HepG2 (cell line): ENCODE measurements around the gene PLCL2. TPM values are rescaled to one million over a fixed set of nuclear protein-coding genes. Genes with fewer than 3 reads are reported as not detected.

ENCODE experiments used
- ATAC-seq: fragments of 200-7000 bp; cut with Tn5 transposase; 3 replicates; pipeline ENCODE4 v1.9.1; 2020; ENCODE audit warnings: mild to moderate bottlenecking, moderate library complexity
- BruUV-seq: library from RNA; stranded (reverse); fragments of 400-500 nt; replicated peaks from 2 replicates; lab custom pipeline; 2021; lab: Mats Ljungman, UMichigan
- CTCF ChIA-PET: fragments of 300-600 bp; formaldehyde crosslinking; extraction: SDS; loops from one replicate; lab custom pipeline; 2021; ENCODE audit warnings: low total read pairs, inconsistent platforms, low intra/inter-chr PET ratio; lab: Yijun Ruan, JAX
- POLR2A ChIA-PET: fragments of 350-600 bp; sonication (Branson Sonifier 250); formaldehyde crosslinking; loops from one replicate; lab custom pipeline; 2020; ENCODE audit warnings: antibody characterized with exemption, inconsistent platforms; lab: Yijun Ruan, JAX
- DNase-seq: peaks from one replicate; pipeline ENCODE4 v3.0.0-alpha.2; 2015; ENCODE audit warnings: low spot score
- FAIRE-seq: peaks from 3 replicates; lab custom pipeline; 2011; peaks lifted over from hg19 to GRCh38; lab: Jason Lieb, UNC
- H2AFZ ChIP-seq: one replicate; pipeline ENCODE4 v1.6.1; 2011; ENCODE audit warnings: low read length, inconsistent platforms
- H3K27ac ChIP-seq: fragments of 300-600 bp; 3 replicates; pipeline ENCODE4 v1.8.0; 2011; ENCODE audit warnings: mixed run types, mild to moderate bottlenecking, mixed read lengths, low read length, inconsistent platforms; ENCODE audit not compliant: insufficient read depth; ENCODE audit errors: extremely low read length
- H3K27me3 ChIP-seq, 2 experiments: fragments of 200-600 bp in 1 of 2; 2 replicates in 1 of 2; 3 replicates in 1 of 2; pipeline versions ENCODE4 v1.6.0 to v1.8.0; 2011; ENCODE audit warnings: low read length in 2 of 2, mild to moderate bottlenecking in 2 of 2, moderate library complexity in 2 of 2, inconsistent platforms in 1 of 2; ENCODE audit not compliant: insufficient read depth in 2 of 2, control insufficient read depth in 1 of 2
- H3K36me3 ChIP-seq, 2 experiments: fragments of 200-600 bp in 1 of 2; replicated peaks in 1 of 2; 2 replicates in 1 of 2; 3 replicates in 1 of 2; pipeline versions ENCODE4 v1.5.1 to v1.8.0; 2011; ENCODE audit warnings: low read length in 2 of 2, inconsistent platforms in 1 of 2; ENCODE audit not compliant: insufficient read depth in 2 of 2, control insufficient read depth in 1 of 2
- H3K4me1 ChIP-seq: 2 replicates; pipeline ENCODE4 v1.5.1; 2012; ENCODE audit warnings: low read length, inconsistent platforms; ENCODE audit not compliant: insufficient read depth
- H3K4me2 ChIP-seq: 2 replicates; pipeline ENCODE4 v1.6.0; 2011; ENCODE audit warnings: low read depth, low read length, inconsistent platforms
- H3K4me3 ChIP-seq, 3 experiments: fragments of 200-600 bp in 1 of 3; sonication (generic), shearing (Covaris generic) in 1 of 3; replicated peaks in 1 of 3; 2 replicates each; pipeline ENCODE4 v1.5.1; 2011 to 2016; ENCODE audit warnings: low read length in 3 of 3, inconsistent platforms in 2 of 3, low read depth in 2 of 3, mild to moderate bottlenecking in 2 of 3, control low read depth in 1 of 3, mixed read lengths in 1 of 3; ENCODE audit not compliant: insufficient read depth in 1 of 3
- H3K79me2 ChIP-seq: one replicate; pipeline ENCODE4 v1.6.1; 2011; ENCODE audit warnings: low read length, inconsistent platforms; ENCODE audit not compliant: insufficient read depth
- H3K9ac ChIP-seq: 2 replicates; pipeline ENCODE4 v1.6.0; 2011; ENCODE audit warnings: mild to moderate bottlenecking, low read depth, low read length, inconsistent platforms; ENCODE audit not compliant: insufficient read depth
- H3K9me3 ChIP-seq: 2 replicates; pipeline ENCODE4 v1.5.1; 2012; ENCODE audit warnings: mild to moderate bottlenecking, low read length
- H4K20me1 ChIP-seq: 2 replicates; pipeline ENCODE4 v1.6.0; 2011; ENCODE audit warnings: inconsistent platforms, mild to moderate bottlenecking, low read length, moderate library complexity; ENCODE audit not compliant: insufficient read depth
- E2F5 ChIP-seq: sonication (generic); formaldehyde crosslinking; conservative IDR thresholded peaks from 2 replicates; pipeline ENCODE4 v1.4.0; 2020; ENCODE audit warnings: missing genetic modification reagents
- FOXA3 ChIP-seq: IDR thresholded peaks from 2 replicates; pipeline ENCODE4 v1.6.1; 2016; ENCODE audit warnings: missing genetic modification reagents, missing compliant biosample characterization
- MTA3 ChIP-seq: sonication (generic); formaldehyde crosslinking; IDR thresholded peaks from 2 replicates; pipeline ENCODE4 v1.4.0; 2020; ENCODE audit warnings: missing genetic modification reagents
- NKX3-1 ChIP-seq: sonication (generic); formaldehyde crosslinking; IDR thresholded peaks from 2 replicates; pipeline ENCODE4 v1.5.0; 2020; ENCODE audit warnings: missing genetic modification reagents
- NR2F6 ChIP-seq, 2 experiments: IDR thresholded peaks; 2 replicates each; pipeline ENCODE4 v1.6.1; 2016; ENCODE audit warnings: antibody characterized with exemption in 1 of 2, mild to moderate bottlenecking in 1 of 2
- PRDM10 ChIP-seq: sonication (generic); formaldehyde crosslinking; IDR thresholded peaks from 2 replicates; pipeline ENCODE4 v1.4.0; 2020; ENCODE audit warnings: low read depth, missing genetic modification reagents
- SP140L ChIP-seq: sonication (generic); formaldehyde crosslinking; IDR thresholded peaks from 2 replicates; pipeline ENCODE4 v1.4.0; 2020; ENCODE audit warnings: missing genetic modification reagents, borderline replicate concordance
- SRF ChIP-seq: IDR thresholded peaks from 2 replicates; pipeline ENCODE4 v1.6.1; 2011; ENCODE audit warnings: mild to moderate bottlenecking, low read depth, low read length, moderate library complexity
- TERF1 ChIP-seq: sonication (generic); formaldehyde crosslinking; IDR thresholded peaks from 2 replicates; pipeline ENCODE4 v1.8.0; 2022; ENCODE audit warnings: mild to moderate bottlenecking, missing genetic modification reagents, moderate library complexity
- ZFAT ChIP-seq: sonication (generic); formaldehyde crosslinking; conservative IDR thresholded peaks from 2 replicates; pipeline ENCODE4 v1.8.1; 2023; ENCODE audit warnings: missing genetic modification reagents, inconsistent platforms
- ZFX ChIP-seq: sonication (generic); formaldehyde crosslinking; IDR thresholded peaks from 2 replicates; pipeline ENCODE4 v1.4.0; 2020; ENCODE audit warnings: mild to moderate bottlenecking, low read depth, missing genetic modification reagents, moderate library complexity
- ZNF207 ChIP-seq: fragments of 450-650 bp; IDR thresholded peaks from 2 replicates; pipeline ENCODE4 v1.6.1; 2016; ENCODE audit warnings: antibody characterized with exemption, borderline replicate concordance
- ZNF224 ChIP-seq: sonication (generic); formaldehyde crosslinking; IDR thresholded peaks from 2 replicates; pipeline ENCODE4 v1.5.0; 2020; ENCODE audit warnings: mild to moderate bottlenecking, missing genetic modification reagents
- ZNF549 ChIP-seq: sonication (generic); formaldehyde crosslinking; IDR thresholded peaks from 2 replicates; pipeline ENCODE4 v1.5.0; 2020; ENCODE audit warnings: missing genetic modification reagents
- ZNF576 ChIP-seq: sonication (generic); formaldehyde crosslinking; IDR thresholded peaks from 2 replicates; pipeline ENCODE4 v1.4.0; 2020; ENCODE audit warnings: mild to moderate bottlenecking, missing genetic modification reagents
- ZSCAN31 ChIP-seq: sonication (generic); formaldehyde crosslinking; IDR thresholded peaks from 2 replicates; pipeline ENCODE4 v1.5.0; 2020; ENCODE audit warnings: low read depth, mild to moderate bottlenecking, missing genetic modification reagents
- WGBS: methylation state at CpG from one replicate; pipeline ENCODE4 v1.1.6; 2017; ENCODE audit warnings: low lambda C conversion rate; 5-methylcytosine and 5-hydroxymethylcytosine counted together
- in situ Hi-C: cut with HindIII; loops from 2 replicates; pipeline ENCODE4 v1.10.0; 2017; ENCODE audit warnings: low pct_unique_long_range_greater_than_20kb; ENCODE audit not compliant: extremely low pct_ligation_motif_present
- intact Hi-C: fragments of 100-400 bp; cut with micrococcal nuclease; formaldehyde crosslinking; loops from one replicate; pipeline ENCODE4 v1.10.0; 2022; ENCODE audit not compliant: unreplicated experiment
- polyA plus RNA-seq, 8 experiments: library from polyadenylated mRNA; depleted of rRNA in 3 of 8; stranded (reverse) in 7 of 8; unstranded in 1 of 8; fragments of >200 nt; fragmentation: Illumina TruSeq in 4 of 8; extraction: Trizol in 4 of 8; gene quantifications; 2 replicates each; pipeline versions ENCODE4 v1.2.1 to v1.2.3, GENCODE V29; 2011 to 2016; ENCODE audit warnings: low read depth in 4 of 8, missing spikeins in 1 of 8, mixed read lengths in 1 of 8; ENCODE audit not compliant: insufficient read depth in 1 of 8
- total RNA-seq, 5 experiments: library from RNA; depleted of rRNA; stranded (reverse); fragments of >200 nt; fragmentation: Illumina TruSeq; extraction: Trizol; gene quantifications; 2 replicates each; pipeline ENCODE4 v1.2.3, GENCODE V29; 2016; ENCODE audit warnings: low read depth in 1 of 5
- TF ChIP-seq, protein P1 (sequence below): sonication (generic); formaldehyde crosslinking; IDR thresholded peaks from 2 replicates; pipeline ENCODE4 v1.5.1; 2020; ENCODE audit warnings: missing genetic modification reagents, mild to moderate bottlenecking, borderline replicate concordance

The PLCL2 gene
- total and polyA plus RNA-seq, 2 of the 13 experiments (the other 11 are each of a cell fraction or from before 2014, with no cell fraction given): not detected

GRCh38 chr3:17136136-17136721 is 251.5 kb downstream of the PLCL2 start:
- Histone ChIP-seq H3K36me3 (no peaks in the 10 kb centered on the region), H3K27ac (no peak overlapping the region), H3K9ac (no peak overlapping the region), H3K4me1 (no peaks in the 10 kb centered on the region), H3K4me2 (no peak overlapping the region), H3K79me2 (no peaks in the 10 kb centered on the region), H2AFZ (no peak overlapping the region), H3K27me3 (peaks cover 1 to 32% of the 10 kb centered on the region in 2 experiments; a peak in 2 of 5 replicates), H3K9me3 (no peaks in the 10 kb centered on the region), H3K4me3 (no peak overlapping the region), H4K20me1 (no peaks in the 10 kb centered on the region)
- FAIRE-seq (no peak), DNase-seq (no peak), ATAC-seq (no peak)
- in situ Hi-C loops (no loop called here), intact Hi-C loops (no loop called here)
- no TSS peak for BruUV-seq
- ChIA-PET POLR2A (no interaction called here), CTCF (no interaction called here)
- 47% methylated on average over 9 of the region's 11 CpGs for WGBS
- TF ChIP-seq NR2F6 (IDR thresholded peaks at IDR 0.05): no peak
- TF ChIP-seq NR2F6 (CRISPR knock-in tag; IDR thresholded peaks at IDR 0.05): no peak
- no peak for TF ChIP-seq SRF
- TF ChIP-seq ZFX: no peak
- no peak for TF ChIP-seq ZNF549 (CRISPR knock-in tag)
- TF ChIP-seq, protein P1, sequence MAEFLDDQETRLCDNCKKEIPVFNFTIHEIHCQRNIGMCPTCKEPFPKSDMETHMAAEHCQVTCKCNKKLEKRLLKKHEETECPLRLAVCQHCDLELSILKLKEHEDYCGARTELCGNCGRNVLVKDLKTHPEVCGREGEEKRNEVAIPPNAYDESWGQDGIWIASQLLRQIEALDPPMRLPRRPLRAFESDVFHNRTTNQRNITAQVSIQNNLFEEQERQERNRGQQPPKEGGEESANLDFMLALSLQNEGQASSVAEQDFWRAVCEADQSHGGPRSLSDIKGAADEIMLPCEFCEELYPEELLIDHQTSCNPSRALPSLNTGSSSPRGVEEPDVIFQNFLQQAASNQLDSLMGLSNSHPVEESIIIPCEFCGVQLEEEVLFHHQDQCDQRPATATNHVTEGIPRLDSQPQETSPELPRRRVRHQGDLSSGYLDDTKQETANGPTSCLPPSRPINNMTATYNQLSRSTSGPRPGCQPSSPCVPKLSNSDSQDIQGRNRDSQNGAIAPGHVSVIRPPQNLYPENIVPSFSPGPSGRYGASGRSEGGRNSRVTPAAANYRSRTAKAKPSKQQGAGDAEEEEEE (CRISPR knock-in tag): no peak
- TF ChIP-seq ZNF207: no peak
- TF ChIP-seq E2F5 (CRISPR knock-in tag): no peak
- no peak for TF ChIP-seq SP140L (CRISPR knock-in tag)
- TF ChIP-seq ZNF224 (CRISPR knock-in tag): no peak
- no peak for TF ChIP-seq MTA3 (CRISPR knock-in tag)
- TF ChIP-seq ZFAT (CRISPR knock-in tag): no peak
- no peak for TF ChIP-seq PRDM10 (CRISPR knock-in tag)
- TF ChIP-seq NKX3-1 (CRISPR knock-in tag): no peak
- no peak for TF ChIP-seq ZNF576 (CRISPR knock-in tag)
- no peak for TF ChIP-seq ZSCAN31
- TF ChIP-seq FOXA3: no peak
- no peak for TF ChIP-seq TERF1 (CRISPR knock-in tag)
